Measurements from ENCODE around the gene PNMA8C.
"Not testable (repeated sequence)": the region's sequence is repeated elsewhere in the genome, so short reads cannot be mapped to it uniquely, and the experiment has no call there.

The PNMA8C gene

GRCh38 chr19:46388311-46389095 is 40.2 kb downstream of the PNMA8C start:
- no peak for DNase-seq

GRCh38 chr19:46387713-46388130 is 41.0 kb downstream of the PNMA8C start:
- no peak for DNase-seq

GRCh38 chr19:46386996-46387712 is 41.6 kb downstream of the PNMA8C start:
- no peak for DNase-seq

DNA sequence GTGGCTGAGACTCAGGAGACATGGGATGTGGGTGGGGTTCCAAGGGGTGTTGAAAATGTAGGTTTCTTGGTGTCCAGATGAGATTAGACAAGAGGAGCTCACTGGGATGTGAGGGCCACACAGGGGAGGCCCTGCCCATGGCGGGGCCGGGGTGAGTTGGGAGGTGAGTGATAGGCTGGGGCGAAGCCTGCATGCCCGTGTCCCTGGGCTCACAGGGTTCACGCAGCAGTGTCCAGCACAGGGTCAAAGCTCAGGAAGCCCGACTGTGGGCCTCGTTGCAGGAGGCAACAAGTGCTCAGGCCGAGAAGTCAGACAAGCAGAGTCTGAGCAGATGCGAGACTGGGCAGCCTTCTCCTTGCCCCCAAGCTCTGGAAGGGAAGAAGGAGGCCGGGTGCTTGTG is 42.6 kb downstream of the PNMA8C start:
- no peak for DNase-seq

- no peak for DNase-seq
These were observed 43.1 kb downstream of the PNMA8C start for GRCh38 chr19:46385636-46386035.

GRCh38 chr19:46384396-46384795 is 44.3 kb downstream of the PNMA8C start:
- no peak for DNase-seq

DNA sequence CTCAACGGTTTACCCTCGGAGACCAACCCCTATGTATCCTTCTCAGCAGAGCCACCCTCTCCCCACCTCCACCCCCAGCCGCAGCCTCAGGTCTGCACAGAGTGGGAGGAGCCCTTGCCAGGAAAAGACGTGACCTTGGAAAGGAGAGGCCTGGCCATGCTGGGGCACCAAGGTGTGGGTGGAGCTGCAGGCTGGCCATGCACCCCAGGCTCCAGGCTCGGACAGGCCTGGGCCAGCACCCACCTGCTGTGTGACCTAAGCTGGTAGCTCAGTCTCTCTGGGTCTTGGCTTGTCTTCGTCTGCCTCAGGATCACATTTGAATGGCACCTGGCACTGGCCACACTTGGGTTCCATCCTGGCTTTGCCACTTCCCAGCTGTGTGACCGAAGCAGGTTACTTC is 44.9 kb downstream of the PNMA8C start:
- DNase-seq = no peak

- no peak for DNase-seq
These were observed 45.4 kb downstream of the PNMA8C start for GRCh38 chr19:46383171-46383815.

DNA sequence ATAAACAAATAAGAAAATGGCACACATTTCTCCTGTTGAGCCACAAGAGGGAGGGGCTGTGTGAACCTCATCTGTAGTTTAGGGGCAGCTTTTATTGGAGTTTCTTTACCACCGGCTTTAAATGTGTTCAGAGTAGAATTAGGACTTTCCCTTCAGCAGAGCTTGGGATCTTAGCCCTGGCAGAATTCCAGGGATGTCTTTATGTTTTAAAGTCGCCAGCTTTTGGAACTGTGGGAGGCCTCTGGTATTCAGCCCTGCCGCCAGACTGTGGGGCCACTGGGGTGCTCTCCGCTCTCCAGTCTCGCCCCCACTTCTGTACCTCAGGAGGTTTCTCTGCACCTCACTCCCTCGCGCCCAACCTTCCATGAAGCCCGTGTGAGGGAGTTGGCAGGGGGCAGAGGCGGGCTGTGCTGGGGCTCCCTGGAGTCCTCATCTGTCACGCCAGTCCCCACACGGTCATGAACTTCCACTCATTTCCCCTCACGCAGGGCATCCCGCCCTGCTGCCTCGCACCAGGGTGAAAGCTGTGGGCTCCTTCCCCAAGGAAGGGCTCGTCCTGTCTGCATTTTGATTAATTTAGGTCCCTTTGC is 46.9 kb downstream of the PNMA8C start:
- DNase-seq = no peak

DNA sequence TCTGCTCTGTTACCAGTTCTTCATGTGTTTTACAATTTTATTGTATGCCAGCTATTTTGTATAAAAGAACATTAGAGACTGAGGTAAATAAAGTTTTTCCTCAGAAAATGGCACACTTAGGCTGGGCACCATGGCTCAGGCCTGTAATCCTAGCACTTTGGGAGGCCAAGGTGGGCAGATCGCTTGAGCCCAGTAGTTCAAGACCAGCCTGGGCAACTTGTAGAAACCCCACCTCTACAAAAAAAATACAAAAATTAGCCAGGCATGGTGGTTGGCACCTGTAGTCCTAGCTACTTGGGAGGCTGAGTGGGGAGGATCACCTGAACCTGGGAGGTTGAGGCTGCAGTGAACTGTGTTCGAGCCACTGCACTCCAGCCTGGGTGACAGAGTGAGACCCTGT is 47.4 kb downstream of the PNMA8C start:
- no peak for DNase-seq

DNA sequence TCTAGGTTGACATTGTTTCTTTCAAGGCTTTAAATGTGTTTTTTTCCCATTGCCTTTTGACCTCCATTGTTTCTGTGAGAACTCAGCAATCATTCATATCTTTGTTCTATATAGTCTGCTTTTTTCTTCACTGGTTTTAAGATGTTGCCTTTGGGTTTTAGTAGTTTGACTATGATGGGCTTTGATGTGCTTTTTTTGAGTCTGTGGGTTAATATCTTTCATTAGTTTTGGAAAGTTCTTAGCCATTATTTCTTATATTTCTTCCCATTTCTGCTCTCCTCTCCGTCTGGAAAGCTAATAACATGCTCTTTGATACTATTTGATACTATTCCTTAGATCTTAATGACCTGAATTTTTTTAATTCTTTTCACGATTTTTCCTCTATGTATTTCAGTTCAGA is 48.0 kb downstream of the PNMA8C start:
- no peak for DNase-seq

DNA sequence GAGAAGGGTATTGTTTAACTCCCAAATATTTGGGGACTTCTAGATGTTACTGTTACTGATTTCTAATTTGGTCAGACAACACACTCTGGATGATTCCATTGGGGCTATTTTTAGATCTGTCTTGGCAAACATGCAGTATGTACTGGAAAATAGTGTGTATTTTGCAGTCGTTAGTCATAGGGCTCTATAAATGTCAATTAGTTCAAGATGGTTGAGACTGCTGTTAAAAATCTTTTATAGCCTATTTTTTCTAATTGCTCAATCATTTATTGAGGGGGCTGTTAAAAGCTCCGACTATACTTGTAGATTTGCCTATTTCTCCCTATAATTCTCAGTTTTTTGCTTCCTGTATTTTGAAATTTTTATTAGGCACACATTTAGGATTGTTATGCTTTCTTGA is 50.5 kb downstream of the PNMA8C start:
- DNase-seq = no peak

GRCh38 chr19:46376241-46377153 is 52.2 kb downstream of the PNMA8C start:
- no peak for DNase-seq

DNA sequence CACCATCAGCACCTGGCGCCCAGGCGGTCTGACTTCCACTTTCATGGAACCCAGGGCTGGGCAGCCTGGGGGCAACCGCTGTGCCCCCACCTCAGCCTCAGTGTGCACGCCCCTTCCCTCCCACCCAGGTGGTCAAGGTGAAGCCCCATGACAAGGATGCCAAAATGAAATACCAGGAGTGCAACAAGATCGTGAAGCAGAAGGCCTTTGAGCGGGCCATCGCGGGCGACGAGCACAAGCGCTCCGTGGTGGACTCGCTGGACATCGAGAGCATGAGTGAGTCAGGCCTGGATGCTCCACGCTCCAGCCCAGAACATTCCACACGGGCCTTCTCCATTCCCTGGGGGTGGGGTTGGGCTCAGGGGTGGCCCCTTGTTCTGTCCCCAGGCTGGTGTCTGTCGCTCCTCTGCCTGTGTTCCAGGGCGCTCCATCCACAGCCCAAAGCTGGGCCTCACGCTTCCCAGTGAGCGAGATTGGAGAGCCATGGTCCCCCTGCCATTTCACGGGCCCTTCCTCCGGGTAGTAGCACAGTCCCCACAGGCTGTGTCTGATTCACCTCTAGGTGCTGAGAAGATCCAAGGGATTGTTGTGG is 53.2 kb downstream of the PNMA8C start:
- not testable (repeated sequence) for DNase-seq
